A673 (cell line): Measurements from ENCODE around the gene TMEM156. TPM values are rescaled to one million over a fixed set of nuclear protein-coding genes. Genes with fewer than 3 reads are reported as not detected.

Experiments used
- BruUV-seq: library from RNA; stranded (reverse); fragments of 400-500 nt; replicated peaks from 2 replicates; lab custom pipeline; 2021; lab: Mats Ljungman, UMichigan
- CTCF ChIA-PET: fragments of 300-600 bp; sonication (Branson Sonifier 250); formaldehyde crosslinking; loops from one replicate; lab custom pipeline; 2022; ENCODE audit warnings: antibody characterized with exemption; lab: Charles Lee
- POLR2A ChIA-PET: fragments of 300-600 bp; sonication (Branson Sonifier 250); formaldehyde crosslinking; loops from one replicate; lab custom pipeline; 2022; ENCODE audit warnings: antibody characterized with exemption; ENCODE audit not compliant: low non-redundant PET; lab: Charles Lee
- DNase-seq: peaks from one replicate; pipeline ENCODE4 v3.0.0-alpha.2; 2015; ENCODE audit warnings: low spot score
- H3K27ac ChIP-seq: fragments of 200-600 bp; sonication (generic); 2 replicates; pipeline ENCODE4 v1.5.1; 2016; ENCODE audit warnings: mixed run types, low read depth, mild to moderate bottlenecking, mixed read lengths, antibody characterized with exemption, low read length; ENCODE audit not compliant: poor library complexity, severe bottlenecking
- H3K27me3 ChIP-seq: fragments of 200-600 bp; sonication (generic); replicated peaks from 2 replicates; pipeline ENCODE4 v1.6.1; 2017; ENCODE audit warnings: mixed run types, low read depth, mild to moderate bottlenecking, mixed read lengths, antibody characterized with exemption, low read length; ENCODE audit not compliant: insufficient read depth, poor library complexity
- H3K36me3 ChIP-seq: fragments of 200-600 bp; sonication (generic); 2 replicates; pipeline ENCODE4 v1.6.1; 2016; ENCODE audit warnings: mixed run types, mild to moderate bottlenecking, mixed read lengths, antibody characterized with exemption, low read length; ENCODE audit not compliant: insufficient read depth, poor library complexity, severe bottlenecking
- H3K4me1 ChIP-seq: fragments of 200-600 bp; sonication (generic); 2 replicates; pipeline ENCODE4 v1.6.1; 2017; ENCODE audit warnings: mixed run types, mild to moderate bottlenecking, mixed read lengths, antibody characterized with exemption, low read length; ENCODE audit not compliant: insufficient read depth, poor library complexity, severe bottlenecking
- H3K4me3 ChIP-seq: fragments of 200-600 bp; sonication (generic); 2 replicates; pipeline ENCODE4 v1.5.1; 2016; ENCODE audit warnings: low read depth, mixed run types, mild to moderate bottlenecking, mixed read lengths, low read length; ENCODE audit not compliant: poor library complexity, severe bottlenecking
- H3K9me3 ChIP-seq: fragments of 200-600 bp; sonication (generic); 2 replicates; pipeline ENCODE4 v1.6.1; 2016; ENCODE audit warnings: mixed run types, low read depth, mild to moderate bottlenecking, mixed read lengths, antibody characterized with exemption, low read length; ENCODE audit not compliant: poor library complexity, severe bottlenecking
- CTCF ChIP-seq: fragments of 300-800, 200-600 bp; sonication (generic); conservative IDR thresholded peaks from 2 replicates; pipeline ENCODE4 v1.5.1; 2017; ENCODE audit warnings: low read depth, mild to moderate bottlenecking, antibody characterized with exemption, low read length, moderate library complexity, mixed read lengths
- EZH2 ChIP-seq: fragments of 200-600 bp; sonication (generic); IDR thresholded peaks from 2 replicates; pipeline ENCODE4 v1.6.1; 2017; ENCODE audit warnings: borderline replicate concordance, low read depth, mild to moderate bottlenecking, mixed read lengths, antibody characterized with exemption, low read length; ENCODE audit not compliant: poor library complexity, severe bottlenecking
- intact Hi-C: fragments of 100-400 bp; cut with micrococcal nuclease; formaldehyde crosslinking; loops from one replicate; pipeline ENCODE4 v1.10.0; 2022; ENCODE audit not compliant: unreplicated experiment
- total RNA-seq: library from RNA; stranded (reverse); gene quantifications from 2 replicates; pipeline ENCODE4 v1.2.3, GENCODE V29; 2021

TMEM156 gene
- total RNA-seq, 1 experiment from 2014 or later = not detected

- no peaks in the 10 kb centered on the region for H3K36me3 ChIP-seq
- H3K9me3 ChIP-seq = no peaks in the 10 kb centered on the region
- TF ChIP-seq CTCF (no peak), EZH2 (no peak)
- no peaks in the 10 kb centered on the region for H3K27me3 ChIP-seq
- BruUV-seq = no TSS peak
- ChIA-PET CTCF (no interaction called here), POLR2A (no interaction called here)
- intact Hi-C loops = no loop called here
- no peak for DNase-seq
- no peak overlapping the region for H3K27ac ChIP-seq
- no peak overlapping the region for H3K4me3 ChIP-seq
- peaks cover 10% of the 10 kb centered on the region for H3K4me1 ChIP-seq
Measured at GRCh38 chr4:38950734-38951133, 81.5 kb downstream of the TMEM156 start.

- no peaks in the 10 kb centered on the region for H3K9me3 ChIP-seq
- H3K4me3 ChIP-seq = no peak overlapping the region
- BruUV-seq = no TSS peak
- peaks cover 10% of the 10 kb centered on the region for H3K4me1 ChIP-seq
- TF ChIP-seq CTCF (no peak), EZH2 (no peak)
- ChIA-PET CTCF (no interaction called here), POLR2A (no interaction called here)
- intact Hi-C loops = no loop called here
- no peak for DNase-seq
- no peaks in the 10 kb centered on the region for H3K36me3 ChIP-seq
- no peak overlapping the region for H3K27ac ChIP-seq
- H3K27me3 ChIP-seq = no peaks in the 10 kb centered on the region
Measured at GRCh38 chr4:38950159-38950558, 82.0 kb downstream of the TMEM156 start.

- DNase-seq = no peak
Measured at GRCh38 chr4:38949411-38950051, 82.7 kb downstream of the TMEM156 start.

More at GRCh38 chr4:38949411-38950051, 82.7 kb downstream of the TMEM156 start:
- Histone ChIP-seq H3K4me1 (peaks cover 10% of the 10 kb centered on the region), H3K36me3 (no peaks in the 10 kb centered on the region), H3K4me3 (no peak overlapping the region), H3K9me3 (no peaks in the 10 kb centered on the region), H3K27me3 (no peaks in the 10 kb centered on the region), H3K27ac (no peak overlapping the region)
- ChIA-PET CTCF (no interaction called here), POLR2A (no interaction called here)
- no peak for TF ChIP-seq CTCF
- no TSS peak for BruUV-seq
- intact Hi-C loops = no loop called here
